Gastrocnemius medialis (tissue), 4 donors: Measurements from ENCODE around the gene AP2B1. TPM values are rescaled to one million over a fixed set of nuclear protein-coding genes. Genes with fewer than 3 reads are reported as not detected.

ENCODE experiments used
- ATAC-seq, 2 donors: fragments of 150-250 bp; one replicate each; pipeline ENCODE4 v1.9.1; 2016
- DNase-seq, 2 donors: peaks; one replicate each; pipeline ENCODE4 v3.0.0-alpha.2; 2019
- H3K27ac ChIP-seq, 4 donors: fragments of 200-600 bp; sonication (generic); 1 replicate in 1 of 4; 2 replicates in 3 of 4; pipeline ENCODE4 v1.5.1; 2016 to 2018; ENCODE audit warnings: mild to moderate bottlenecking in 2 of 4, moderate library complexity in 1 of 4
- H3K27me3 ChIP-seq, 3 donors: fragments of 200-600 bp; sonication (generic) in 2 of 3; 1 replicate in 1 of 3; 2 replicates in 2 of 3; pipeline versions ENCODE4 v1.5.1 to v1.6.0; 2016 to 2019; ENCODE audit warnings: mild to moderate bottlenecking in 1 of 3, moderate library complexity in 1 of 3
- H3K36me3 ChIP-seq, 2 donors: fragments of 200-600 bp; sonication (generic) in 1 of 2; one replicate each; pipeline ENCODE4 v1.5.1; 2017 to 2018
- H3K4me1 ChIP-seq, 2 donors: fragments of 200-600 bp; sonication (generic) in 1 of 2; one replicate each; pipeline ENCODE4 v1.5.1; 2016 to 2017; ENCODE audit warnings: mild to moderate bottlenecking in 2 of 2
- H3K4me3 ChIP-seq, 4 donors: fragments of 200-600 bp; sonication (generic) in 3 of 4; 1 replicate in 1 of 4; 2 replicates in 3 of 4; pipeline ENCODE4 v1.5.1; 2016 to 2019; ENCODE audit warnings: mild to moderate bottlenecking in 2 of 4
- H3K9me3 ChIP-seq, 3 donors: fragments of 200-600 bp; sonication (generic) in 2 of 3; 1 replicate in 1 of 3; 2 replicates in 2 of 3; pipeline ENCODE4 v1.5.1; 2016 to 2019
- CTCF ChIP-seq, 5 experiments: fragments of 450-650 bp in 3 of 5; fragments of 200-600 bp in 2 of 5; sonication (generic) in 2 of 5; IDR thresholded peaks in 4 of 5; conservative IDR thresholded peaks in 1 of 5; 1 replicate in 4 of 5; 2 replicates in 1 of 5; pipeline ENCODE4 v1.5.1; 2016 to 2019; ENCODE audit warnings: antibody characterized with exemption in 5 of 5, mild to moderate bottlenecking in 3 of 5, moderate library complexity in 3 of 5
- POLR2A ChIP-seq, 2 donors: fragments of 450-650 bp; IDR thresholded peaks; one replicate each; pipeline ENCODE4 v1.6.1; 2017; ENCODE audit warnings: antibody characterized with exemption in 2 of 2, mild to moderate bottlenecking in 2 of 2, moderate library complexity in 2 of 2
- in situ Hi-C, 4 donors: fragments of 200-750 bp; cut with MboI; loops; one replicate each; pipeline versions ENCODE4 v1.15.0 to v1.8.0; 2017; ENCODE audit warnings: low sequenced_read_pairs in 4 of 4
- intact Hi-C: fragments of 100-400 bp; cut with DNase I; formaldehyde crosslinking; loops from one replicate; pipeline ENCODE4 v1.15.1; 2023; ENCODE audit warnings: low total_unique reads
- total RNA-seq, 4 donors: library from RNA; depleted of rRNA; stranded (reverse); fragments of >200 nt; gene quantifications; one replicate each; pipeline versions ENCODE4 v1.1.0 to v1.2.3, GENCODE V29; 2016

The AP2B1 gene
- total RNA-seq, 4 donors from 2014 or later, result 31.3 to 48.7 (median 38.1) TPM

DNA sequence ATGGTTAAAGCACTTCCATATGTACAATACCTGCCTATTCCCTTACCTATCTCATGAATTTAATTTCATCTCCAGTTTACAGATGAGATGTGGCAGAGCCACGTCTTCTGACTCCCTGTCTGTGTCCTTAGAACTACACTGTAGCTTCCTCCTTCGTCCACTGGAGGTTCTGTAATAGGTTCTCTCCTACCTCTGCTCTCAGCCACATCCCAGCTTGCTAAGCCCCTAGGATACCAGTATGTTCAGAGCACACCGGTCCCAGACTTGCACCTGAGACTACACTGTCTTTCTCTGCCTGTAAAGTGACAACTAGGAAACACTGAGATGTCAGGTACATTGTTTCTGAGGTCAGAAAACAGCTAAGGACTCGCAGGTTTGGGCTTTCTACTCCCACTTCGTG lies 140.5 kb downstream of the AP2B1 start:
- ATAC-seq, result no peak

DNA sequence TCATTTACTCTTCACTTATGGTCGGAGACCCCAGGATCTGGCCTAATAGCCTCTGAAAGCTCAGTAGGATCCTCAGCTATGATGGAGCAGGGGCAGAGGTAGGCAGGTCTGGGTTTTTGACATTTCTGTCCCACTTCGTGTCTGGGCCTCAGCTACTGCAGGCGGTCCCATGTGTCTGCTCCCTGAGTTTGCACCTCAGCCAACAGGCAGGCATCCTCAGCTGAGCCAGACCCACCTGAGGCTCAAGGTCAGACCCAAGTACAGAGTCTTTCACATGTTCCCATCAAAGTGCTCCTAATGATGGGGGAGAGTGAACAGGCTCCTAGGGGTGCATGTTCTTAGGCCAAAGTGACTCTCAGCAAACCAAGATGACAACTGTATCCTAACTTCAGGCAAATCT lies 141.4 kb downstream of the AP2B1 start:
- Histone ChIP-seq H3K27me3 (no peaks in the 10 kb centered on the region), H3K9me3 (no peaks in the 10 kb centered on the region), H3K36me3 (peaks cover 0 to 27% of the 10 kb centered on the region in 2 donors), H3K27ac (no peak overlapping the region), H3K4me1 (peaks cover 25 to 28% of the 10 kb centered on the region in 2 donors), H3K4me3 (no peak overlapping the region)
- intact Hi-C loops, result no loop called here
- DNase-seq, result no peak
- TF ChIP-seq CTCF (IDR thresholded peaks at IDR 0.05 in 4 of 5, conservative IDR thresholded peaks at IDR 0.05 in 1 of 5) (no peak), POLR2A (IDR thresholded peaks at IDR 0.05) (no peak)
- ATAC-seq, result no peak
- in situ Hi-C loops, result loop anchor here in 1 of 4 donors (25.0 kb wide), 1 partner anchor 566 kb away; no protein-coding TSS in a partner anchor

More for the DNA sequence above, 140.5 kb downstream of the AP2B1 start:
- Histone ChIP-seq H3K27me3 (no peaks in the 10 kb centered on the region), H3K9me3 (no peaks in the 10 kb centered on the region), H3K4me1 (peaks cover 23 to 25% of the 10 kb centered on the region in 2 donors), H3K4me3 (no peak overlapping the region), H3K27ac (no peak overlapping the region), H3K36me3 (peaks cover 0 to 34% of the 10 kb centered on the region in 2 donors)
- intact Hi-C loops (no loop called here), in situ Hi-C loops (loop anchor here in 1 of 4 donors (25.0 kb wide), 1 partner anchor 565 kb away; no protein-coding TSS in a partner anchor)
- DNase-seq, result no peak
- TF ChIP-seq CTCF (IDR thresholded peaks at IDR 0.05 in 4 of 5, conservative IDR thresholded peaks at IDR 0.05 in 1 of 5) (no peak), POLR2A (IDR thresholded peaks at IDR 0.05) (no peak)

- ATAC-seq (no peak), DNase-seq (no peak)
- in situ Hi-C loops, result loop anchor here in 1 of 4 donors (25.0 kb wide), 1 partner anchor 567 kb away; no protein-coding TSS in a partner anchor
- peaks cover 0 to 18% of the 10 kb centered on the region in 2 donors for H3K36me3 ChIP-seq
- intact Hi-C loops, result no loop called here
- peaks cover 25 to 28% of the 10 kb centered on the region in 2 donors for H3K4me1 ChIP-seq
- TF ChIP-seq CTCF (IDR thresholded peaks at IDR 0.05 in 4 of 5, conservative IDR thresholded peaks at IDR 0.05 in 1 of 5) (no peak), POLR2A (IDR thresholded peaks at IDR 0.05) (no peak)
- H3K27ac ChIP-seq, result no peak overlapping the region
- H3K27me3 ChIP-seq, result no peaks in the 10 kb centered on the region
- no peaks in the 10 kb centered on the region for H3K9me3 ChIP-seq
- H3K4me3 ChIP-seq, result no peak overlapping the region
Measured at GRCh38 chr17:35729405-35729833, 142.3 kb downstream of the AP2B1 start.

GRCh38 chr17:35730400-35731005 lies 143.4 kb downstream of the AP2B1 start:
- no peak overlapping the region for H3K27ac ChIP-seq
- TF ChIP-seq CTCF (IDR thresholded peaks at IDR 0.05 in 4 of 5, conservative IDR thresholded peaks at IDR 0.05 in 1 of 5), result no peak
- no peak for DNase-seq
- H3K9me3 ChIP-seq, result no peaks in the 10 kb centered on the region
- no peak for ATAC-seq
- H3K4me1 ChIP-seq, result peaks cover 25 to 28% of the 10 kb centered on the region in 2 donors
- H3K27me3 ChIP-seq, result no peaks in the 10 kb centered on the region
- intact Hi-C loops, result loop anchor here (5.0 kb wide), 2 partner anchors 33 to 753 kb away; no protein-coding TSS in a partner anchor
- in situ Hi-C loops, result loop anchor here in 1 of 4 donors (25.0 kb wide), 1 partner anchor 568 kb away; no protein-coding TSS in a partner anchor
- H3K4me3 ChIP-seq, result no peak overlapping the region
- peaks cover 0 to 7% of the 10 kb centered on the region in 2 donors for H3K36me3 ChIP-seq
